AG04450 (cell line): ENCODE results near the gene TCF7L1. TPM values are rescaled to one million over a fixed set of nuclear protein-coding genes. Genes with fewer than 3 reads are reported as not detected.
A peak's percentile ranks its signal among the peaks of the same experiment; 100 is the strongest.

Source experiments
- CTCF ChIA-PET: fragments of 300-600, 350-600 bp; formaldehyde crosslinking; extraction: SDS; loops from one replicate; lab custom pipeline; 2022; ENCODE audit warnings: antibody characterized with exemption, inconsistent platforms; lab: Charles Lee
- POLR2A ChIA-PET: fragments of 350-600 bp; formaldehyde crosslinking; extraction: SDS; loops from one replicate; lab custom pipeline; 2021; ENCODE audit warnings: antibody characterized with exemption, inconsistent platforms; lab: Yijun Ruan, JAX
- DNase-seq: peaks from one replicate; pipeline ENCODE4 v3.0.0-alpha.2; 2011; ENCODE audit warnings: low read depth, low spot score
- H3K27ac ChIP-seq: one replicate; pipeline ENCODE4 v1.5.1; 2012; ENCODE audit warnings: low read depth, low read length, control low read depth
- H3K27me3 ChIP-seq: one replicate; pipeline ENCODE4 v1.6.0; 2012; ENCODE audit warnings: low read length; ENCODE audit not compliant: control insufficient read depth, insufficient read depth
- H3K4me3 ChIP-seq: 2 replicates; pipeline ENCODE4 v1.5.1; 2011; ENCODE audit warnings: mild to moderate bottlenecking, low read depth, low read length, control low read depth
- H3K9me3 ChIP-seq: 2 replicates; pipeline ENCODE4 v1.5.1; 2012; ENCODE audit warnings: low read length; ENCODE audit not compliant: control insufficient read depth, insufficient read depth
- CTCF ChIP-seq: IDR thresholded peaks from 2 replicates; pipeline ENCODE4 v1.5.1; 2011; ENCODE audit warnings: low read depth, low read length, control low read depth, inconsistent platforms
- polyA plus RNA-seq: library from polyadenylated mRNA; depleted of rRNA; stranded (reverse); fragments of >200 nt; gene quantifications from 2 replicates; pipeline ENCODE4 v1.2.3, GENCODE V29; 2011

Gene TCF7L1
- polyA plus RNA-seq, 1 experiment = 2.7 TPM

- no peak for TF ChIP-seq CTCF
- POLR2A ChIA-PET = no interaction called here
- Histone ChIP-seq H3K4me3 (no peak overlapping the region), H3K27me3 (no peaks in the 10 kb centered on the region), H3K9me3 (no peaks in the 10 kb centered on the region), H3K27ac (no peak overlapping the region)
- no peak for DNase-seq
- CTCF ChIA-PET = no interaction called here
These were observed 120.7 kb downstream of the TCF7L1 start for GRCh38 chr2:85253890-85254289.

GRCh38 chr2:85254540-85255300, 121.5 kb downstream of the TCF7L1 start:
- Histone ChIP-seq H3K4me3 (no peak overlapping the region), H3K27me3 (no peaks in the 10 kb centered on the region), H3K9me3 (no peaks in the 10 kb centered on the region), H3K27ac (no peak overlapping the region)
- no peak for TF ChIP-seq CTCF
- POLR2A ChIA-PET = no interaction called here
- CTCF ChIA-PET = interaction anchor here (0.5 to 1.1 kb wide), 3 partner anchors 9 to 30 kb away, joined by 3 to 4 read pairs (median 3); no protein-coding TSS in a partner anchor
- no peak for DNase-seq

- CTCF ChIA-PET = interaction anchor here (0.5 to 1.1 kb wide), 3 partner anchors 10 to 30 kb away, joined by 3 to 4 read pairs (median 3); no protein-coding TSS in a partner anchor
- TF ChIP-seq CTCF = no peak
- Histone ChIP-seq H3K4me3 (no peak overlapping the region), H3K9me3 (no peaks in the 10 kb centered on the region), H3K27ac (peak overlapping the region; percentile 80), H3K27me3 (no peaks in the 10 kb centered on the region)
- POLR2A ChIA-PET = no interaction called here
- no peak for DNase-seq
These were observed 122.2 kb downstream of the TCF7L1 start for GRCh38 chr2:85255456-85255812.

GRCh38 chr2:85255813-85256594, 122.8 kb downstream of the TCF7L1 start:
- no peak for TF ChIP-seq CTCF
- POLR2A ChIA-PET = interaction anchor here (0.7 to 2.7 kb wide), 2 partner anchors 12 to 22 kb away, joined by 3 to 17 read pairs; no protein-coding TSS in a partner anchor
- Histone ChIP-seq H3K4me3 (peak overlapping the region; percentile 50), H3K27me3 (no peaks in the 10 kb centered on the region), H3K9me3 (no peaks in the 10 kb centered on the region), H3K27ac (peak overlapping the region; percentile 80)
- DNase-seq = peak; percentile 54
- CTCF ChIA-PET = interaction anchor here (0.6 to 2.5 kb wide), 3 partner anchors 10 to 39 kb away, joined by 4 to 14 read pairs (median 4); no protein-coding TSS in a partner anchor
